ENCODE results near the gene YIPF3.
"Not testable (repeated sequence)": the region's sequence is repeated elsewhere in the genome, so short reads cannot be mapped to it uniquely, and the experiment has no call there.

YIPF3 gene

DNA sequence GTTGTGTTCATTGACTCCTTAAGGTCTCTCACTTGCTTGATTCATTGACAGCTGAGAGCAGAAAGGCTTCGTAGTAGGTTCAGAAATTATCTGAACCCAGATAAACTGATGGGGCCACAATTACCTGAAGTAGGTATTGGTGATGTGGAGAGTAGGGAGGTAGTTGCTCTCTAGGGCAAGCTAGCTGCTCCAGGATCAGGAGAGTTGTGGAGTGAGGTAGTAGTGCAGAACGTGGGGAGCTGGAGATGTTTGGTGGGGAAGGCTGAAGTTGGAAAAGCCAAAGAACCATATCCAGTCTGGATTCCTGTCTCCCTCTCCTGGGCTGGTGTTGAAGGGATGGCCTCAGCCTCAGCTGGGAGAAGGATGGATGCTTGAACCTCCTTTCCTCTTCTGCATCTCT is 23.5 kb downstream of the YIPF3 start:
- DNase-seq (ENCODE audit: low read depth, low spot score) = no peak

DNA sequence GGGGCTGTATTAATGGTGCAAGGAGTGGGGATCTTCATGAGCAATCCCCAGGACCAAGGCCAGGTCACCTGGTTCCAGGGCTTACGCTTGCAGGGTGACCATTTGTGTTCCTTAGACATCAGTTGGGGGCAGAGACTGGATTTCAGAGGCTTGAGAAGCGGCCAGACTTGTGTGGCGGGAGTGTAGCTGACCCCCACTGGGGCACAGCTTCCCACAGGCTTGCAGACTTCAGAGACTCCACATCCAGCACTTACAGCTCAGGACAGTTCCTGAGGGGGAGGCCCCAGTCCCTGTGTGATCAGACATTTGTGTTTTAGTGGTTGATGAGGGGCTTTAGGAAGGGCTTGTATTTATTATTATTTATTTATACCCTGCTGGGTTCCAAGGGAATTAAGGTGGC is 24.1 kb downstream of the YIPF3 start:
- no peak for DNase-seq (ENCODE audit: low read depth, low spot score)

GRCh38 chr6:43491750-43492661 is 24.7 kb downstream of the YIPF3 start:
- no peak for DNase-seq (ENCODE audit: low read depth, low spot score)

- DNase-seq (ENCODE audit: low read depth, low spot score) = no peak
Measured at GRCh38 chr6:43490523-43490939, 26.2 kb downstream of the YIPF3 start.

GRCh38 chr6:43489277-43490072 is 27.3 kb downstream of the YIPF3 start:
- DNase-seq (ENCODE audit: low read depth, low spot score) = no peak

- DNase-seq (ENCODE audit: low read depth, low spot score) = no peak
Measured at GRCh38 chr6:43488667-43489276, 28.0 kb downstream of the YIPF3 start.

DNA sequence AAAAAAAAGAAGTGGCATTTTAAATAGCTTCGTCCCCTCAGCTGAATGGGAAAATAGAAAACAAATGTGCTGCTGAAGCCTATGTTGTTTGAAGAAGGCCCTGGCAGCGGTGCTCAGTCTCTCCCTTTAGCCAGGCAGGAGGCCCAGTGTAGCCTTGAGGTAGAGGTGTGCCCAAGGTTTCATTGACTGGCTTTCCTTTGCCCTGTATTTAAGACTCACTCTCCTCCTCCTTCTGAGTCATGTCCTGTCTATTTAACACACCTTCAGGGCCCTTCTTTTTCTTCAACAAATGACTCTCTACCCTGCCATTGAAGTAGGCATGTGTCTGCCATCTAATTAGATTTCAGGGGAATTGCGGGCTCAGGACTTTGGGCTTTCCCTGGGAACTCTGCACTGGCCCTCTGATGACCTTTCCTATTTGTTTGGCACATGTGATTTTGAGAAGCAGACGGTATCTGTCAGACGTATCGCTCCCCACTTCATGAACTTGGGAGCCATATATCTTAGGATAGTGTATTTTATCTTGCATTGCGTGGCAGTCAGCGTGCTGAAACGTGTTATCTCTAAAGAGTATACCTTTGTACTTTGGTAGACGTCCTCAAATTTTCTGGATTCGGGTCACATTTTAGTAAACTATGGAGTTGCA is 35.0 kb downstream of the YIPF3 start:
- no peak for DNase-seq (ENCODE audit: low read depth, low spot score)

GRCh38 chr6:43481075-43481474 is 35.7 kb downstream of the YIPF3 start:
- DNase-seq (ENCODE audit: low read depth, low spot score) = no peak

- DNase-seq (ENCODE audit: low read depth, low spot score) = no peak
Measured at GRCh38 chr6:43478008-43478372, 38.7 kb downstream of the YIPF3 start.

DNA sequence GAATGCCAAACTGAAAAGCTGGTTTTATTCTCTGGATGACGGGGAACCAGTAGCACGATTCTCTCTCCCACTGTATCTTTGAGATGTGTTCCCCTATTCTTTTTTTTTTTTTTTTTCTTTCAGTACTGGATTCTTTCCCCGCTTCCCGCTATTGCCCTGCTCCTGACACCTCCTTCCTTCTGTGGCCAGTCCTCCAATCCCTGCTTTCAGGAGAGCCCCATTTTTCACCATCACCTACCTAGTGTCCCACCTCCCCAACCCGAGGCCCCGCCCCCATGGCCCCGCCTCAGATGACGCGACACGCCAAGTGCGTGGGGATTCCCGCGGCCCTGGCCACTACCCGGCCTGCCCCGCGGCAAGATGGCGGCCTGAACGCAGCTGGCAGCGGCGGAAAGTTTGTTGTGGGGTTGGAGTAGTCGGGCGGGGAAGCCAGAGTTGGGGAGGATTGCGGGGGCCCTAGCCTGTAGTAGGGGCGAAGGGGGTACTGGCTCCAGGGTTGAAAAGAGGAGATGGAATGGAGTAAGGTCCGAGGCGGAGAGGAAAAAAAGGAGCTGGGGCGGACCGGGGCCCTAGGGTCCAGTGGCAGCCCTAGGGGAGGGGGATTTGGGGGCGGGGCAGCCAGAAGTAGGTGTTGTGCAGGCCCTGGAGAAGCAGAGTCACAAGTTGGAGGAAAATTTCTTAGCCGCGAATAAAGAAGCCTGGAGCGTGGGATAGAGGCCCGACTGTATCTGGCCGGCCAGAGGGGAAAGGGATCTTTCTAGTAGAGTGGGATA is 39.3 kb downstream of the YIPF3 start, which contains the start of gene TJAP1:
Gene TJAP1 (plus strand): TSS at position 336 of the 773 bp plus-strand sequence. CDS start 21,432 bp downstream, outside the sequence.
- DNase-seq (ENCODE audit: low read depth, low spot score) = peak; percentile 67

DNA sequence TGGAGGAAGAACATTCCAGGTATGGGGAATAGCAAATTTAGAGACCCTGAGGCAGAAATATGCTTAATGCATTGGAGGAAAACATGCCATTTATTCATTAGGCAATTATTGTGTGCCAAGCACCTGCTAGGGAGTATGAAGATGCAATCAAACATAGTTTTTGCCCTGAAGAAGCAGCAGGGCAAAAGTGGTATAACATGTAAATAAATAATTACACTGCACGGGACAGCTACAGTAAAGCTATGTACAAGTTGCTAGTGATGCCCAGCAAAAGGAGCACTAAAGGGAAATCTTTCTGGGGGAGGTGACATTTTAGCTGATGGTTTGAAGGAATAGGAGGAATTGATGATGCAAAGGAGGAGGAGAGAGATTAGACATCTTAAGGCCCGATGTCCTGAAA is 40.0 kb downstream of the YIPF3 start:
- DNase-seq (ENCODE audit: low read depth, low spot score) = no peak

GRCh38 chr6:43475516-43475915 is 41.2 kb downstream of the YIPF3 start:
- no peak for DNase-seq (ENCODE audit: low read depth, low spot score)

DNA sequence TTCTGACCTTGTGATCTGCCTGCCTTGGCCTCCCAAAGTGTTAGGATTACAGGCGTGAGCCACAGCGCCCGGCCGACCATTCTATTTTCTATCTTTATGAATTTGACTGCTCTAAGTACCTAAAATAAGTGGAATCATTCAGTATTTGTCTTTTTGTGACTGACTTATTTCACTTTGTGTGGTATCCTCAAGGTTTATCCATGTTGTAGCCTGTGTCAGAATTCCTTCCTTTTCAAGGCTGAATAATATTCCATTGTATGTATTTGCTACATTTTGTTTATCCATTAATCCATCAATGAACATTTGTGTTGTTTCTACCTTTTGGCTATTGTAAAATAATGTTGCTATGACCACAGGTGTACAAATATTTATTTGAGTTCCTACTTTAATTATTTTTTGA is 44.2 kb downstream of the YIPF3 start:
- no peak for DNase-seq (ENCODE audit: low read depth, low spot score)

GRCh38 chr6:43471399-43471798 is 45.3 kb downstream of the YIPF3 start:
- DNase-seq (ENCODE audit: low read depth, low spot score) = no peak

DNA sequence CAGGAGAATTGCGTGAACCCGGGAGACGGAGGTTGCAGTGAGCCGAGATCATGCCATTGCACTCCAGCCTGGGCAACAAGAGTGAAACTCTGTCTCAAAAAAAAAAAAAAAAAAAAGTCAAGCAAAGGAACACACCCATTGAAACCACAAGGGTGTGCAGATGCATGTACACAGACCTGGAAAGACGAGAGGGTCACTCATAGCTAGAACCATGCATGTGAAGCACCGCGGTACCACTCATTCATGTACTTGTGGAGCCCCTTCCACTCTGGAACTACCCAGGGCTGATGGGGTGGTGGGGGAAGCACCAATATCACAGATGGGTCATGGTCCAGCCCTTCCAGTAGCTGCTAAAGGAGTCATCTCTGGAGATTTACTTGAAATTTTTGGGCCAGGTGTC is 46.8 kb downstream of the YIPF3 start:
- DNase-seq (ENCODE audit: low read depth, low spot score) = no peak

DNA sequence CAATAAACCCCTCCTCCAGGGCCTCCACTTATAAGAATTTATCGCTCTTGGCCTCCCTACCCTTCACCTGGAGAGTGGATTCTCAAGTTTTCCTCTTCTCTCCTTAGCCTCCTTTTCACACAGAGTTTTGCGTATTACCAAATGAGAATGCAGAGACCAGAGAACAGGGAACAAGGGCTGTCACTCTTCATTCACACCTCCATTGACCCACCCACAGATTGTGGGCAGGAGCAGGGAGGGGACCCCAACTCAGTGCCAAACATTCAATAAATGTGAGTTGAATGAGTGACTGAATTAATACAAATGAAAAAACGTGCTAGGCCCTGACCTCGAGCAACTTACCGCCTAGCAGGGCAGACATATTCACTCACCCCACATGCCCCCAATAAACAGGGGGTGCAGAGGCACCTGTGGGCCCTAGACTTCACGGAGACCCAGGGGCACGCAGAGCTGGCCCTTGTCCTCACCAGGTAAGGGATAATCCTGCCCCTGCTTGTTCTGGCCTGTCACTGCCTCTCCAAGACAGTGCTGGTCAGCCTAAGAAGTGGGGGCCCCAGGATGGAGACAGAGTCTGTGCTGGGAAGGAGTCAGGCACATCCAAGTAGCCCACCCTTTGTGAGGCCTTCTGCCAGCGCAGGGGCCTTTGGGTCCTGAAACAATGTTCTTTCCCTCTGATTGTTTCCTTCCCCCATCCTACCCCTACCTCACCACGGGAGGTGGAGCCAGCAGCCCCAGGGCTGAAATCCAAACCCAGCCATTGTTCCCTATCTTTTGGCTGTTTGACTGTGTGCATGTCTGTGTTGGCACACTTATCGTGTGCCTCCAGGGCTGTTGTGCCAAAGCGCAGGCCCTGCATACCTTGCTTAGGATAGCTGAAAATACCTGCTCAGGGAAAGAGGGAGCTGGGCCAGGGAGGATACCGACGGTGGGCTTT is 47.7 kb downstream of the YIPF3 start:
- DNase-seq (ENCODE audit: low read depth, low spot score) = no peak

- no peak for DNase-seq (ENCODE audit: low read depth, low spot score)
Measured at GRCh38 chr6:43468240-43468639, 48.5 kb downstream of the YIPF3 start.

GRCh38 chr6:43467752-43468151 is 49.0 kb downstream of the YIPF3 start:
- no peak for DNase-seq (ENCODE audit: low read depth, low spot score)

DNA sequence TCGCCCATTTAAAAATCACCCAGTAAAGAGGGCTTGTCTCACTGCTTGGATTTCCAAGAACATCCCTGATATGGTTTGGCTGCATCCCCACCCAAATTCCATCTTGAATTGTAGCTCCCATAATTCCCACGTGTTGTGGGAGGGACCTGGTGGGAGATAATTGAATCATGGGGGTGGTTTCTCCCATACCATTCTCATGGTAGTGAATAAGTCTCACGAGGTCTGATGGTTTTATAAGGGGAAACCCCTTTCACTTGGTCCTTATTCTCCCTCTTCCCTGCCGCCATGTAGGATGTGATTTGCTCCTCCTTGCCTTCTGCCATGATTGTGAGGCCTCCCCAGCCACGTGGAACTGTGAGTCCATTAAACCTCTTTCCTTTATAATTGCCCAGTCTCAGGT is 49.5 kb downstream of the YIPF3 start:
- not testable (repeated sequence) for DNase-seq (ENCODE audit: low read depth, low spot score)

DNA sequence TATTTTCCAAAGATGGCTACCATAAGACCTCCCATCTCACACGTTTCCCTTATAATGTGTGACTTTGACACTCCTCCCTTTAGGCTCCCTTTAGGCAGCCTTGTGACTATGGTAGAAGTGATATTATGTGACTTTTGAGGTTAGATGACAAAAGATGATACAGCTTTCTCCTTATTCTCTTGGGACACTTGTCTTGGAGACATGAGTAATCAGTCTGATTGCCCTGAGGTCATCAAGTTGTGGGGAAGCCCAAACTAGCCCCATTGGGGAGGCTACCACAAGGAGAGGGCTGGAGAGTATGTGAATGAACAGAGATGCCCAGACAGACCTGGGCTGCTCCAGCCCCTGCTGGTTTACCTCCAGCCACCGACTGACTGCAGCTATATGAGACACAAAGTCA is 50.8 kb downstream of the YIPF3 start:
- DNase-seq (ENCODE audit: low read depth, low spot score) = no peak
